Ovary (tissue), 3 donors: ENCODE measurements around the gene ST6GALNAC3.

Experiments
- EP300 ChIP-seq: sonication (generic); formaldehyde crosslinking; IDR thresholded peaks from one replicate; pipeline ENCODE4 v1.6.1; 2017; ENCODE audit warnings: antibody characterized with exemption
- POLR2A ChIP-seq: fragments of 450-650 bp; IDR thresholded peaks from one replicate; pipeline ENCODE4 v1.6.1; 2017; ENCODE audit warnings: antibody characterized with exemption, mild to moderate bottlenecking, moderate library complexity
- TF ChIP-seq, protein P1 (sequence below), 3 donors: fragments of 450-650 bp in 2 of 3; fragments of 200-600 bp in 1 of 3; IDR thresholded peaks; one replicate each; pipeline versions ENCODE4 v1.5.1 to v1.8.0; 2016 to 2022; ENCODE audit warnings: antibody characterized with exemption in 3 of 3, mild to moderate bottlenecking in 1 of 3
- donor health status: DM: no; HTN: no; CAD: no.

DNA sequence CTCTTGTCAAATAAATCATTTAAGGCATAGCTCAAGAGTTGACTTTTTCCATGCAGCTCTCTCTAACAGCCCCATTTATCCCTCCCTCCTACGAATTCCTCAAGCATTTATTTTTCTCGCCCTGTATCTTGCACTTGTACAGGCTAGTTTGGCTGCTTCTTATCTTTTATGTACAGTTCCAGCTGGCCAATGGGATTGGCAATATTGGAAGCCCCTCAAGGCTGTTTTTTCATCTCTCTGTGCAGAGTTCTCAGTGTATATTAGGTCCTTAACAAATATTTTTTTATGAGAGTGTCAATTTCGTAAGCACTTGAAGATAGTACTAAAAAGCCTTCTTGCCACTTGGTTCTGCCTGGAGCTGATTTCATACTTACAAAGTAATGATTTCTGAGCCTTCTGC is 356.0 kb downstream of the ST6GALNAC3 start:
- TF ChIP-seq, protein P1, sequence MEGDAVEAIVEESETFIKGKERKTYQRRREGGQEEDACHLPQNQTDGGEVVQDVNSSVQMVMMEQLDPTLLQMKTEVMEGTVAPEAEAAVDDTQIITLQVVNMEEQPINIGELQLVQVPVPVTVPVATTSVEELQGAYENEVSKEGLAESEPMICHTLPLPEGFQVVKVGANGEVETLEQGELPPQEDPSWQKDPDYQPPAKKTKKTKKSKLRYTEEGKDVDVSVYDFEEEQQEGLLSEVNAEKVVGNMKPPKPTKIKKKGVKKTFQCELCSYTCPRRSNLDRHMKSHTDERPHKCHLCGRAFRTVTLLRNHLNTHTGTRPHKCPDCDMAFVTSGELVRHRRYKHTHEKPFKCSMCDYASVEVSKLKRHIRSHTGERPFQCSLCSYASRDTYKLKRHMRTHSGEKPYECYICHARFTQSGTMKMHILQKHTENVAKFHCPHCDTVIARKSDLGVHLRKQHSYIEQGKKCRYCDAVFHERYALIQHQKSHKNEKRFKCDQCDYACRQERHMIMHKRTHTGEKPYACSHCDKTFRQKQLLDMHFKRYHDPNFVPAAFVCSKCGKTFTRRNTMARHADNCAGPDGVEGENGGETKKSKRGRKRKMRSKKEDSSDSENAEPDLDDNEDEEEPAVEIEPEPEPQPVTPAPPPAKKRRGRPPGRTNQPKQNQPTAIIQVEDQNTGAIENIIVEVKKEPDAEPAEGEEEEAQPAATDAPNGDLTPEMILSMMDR (IDR thresholded peaks at IDR 0.05): no peak
- TF ChIP-seq EP300 (no peak), POLR2A (no peak)
